ENCODE measurements around the gene PDE2A. TPM values are rescaled to one million over a fixed set of nuclear protein-coding genes. Genes with fewer than 3 reads are reported as not detected.

PDE2A gene
- polyA plus RNA-seq, 3 donors = 0.18 to 1.7 (median 0.53) TPM

GRCh38 chr11:72598466-72598865, 75.8 kb downstream of the PDE2A start:
- DNase-seq = peak in 1 of 3 donors; percentile 28
- no peaks in the 10 kb centered on the region for H3K36me3 Mint-ChIP-seq
- no peak overlapping the region for H3K27ac Mint-ChIP-seq
- peak overlapping the region in 1 of 2 donors; percentile 36 for H3K4me3 Mint-ChIP-seq
- Histone ChIP-seq H3K4me2 (replicated peaks; ENCODE audit: extremely low read depth, low read length, poor library complexity, severe bottlenecking) (no peak overlapping the region), H2AFZ (ENCODE audit: insufficient read depth, low read depth, low read length, poor library complexity, severe bottlenecking) (no peak overlapping the region), H3K9me3 (replicated peaks in 1 of 2; ENCODE audit: control insufficient read depth in 1 of 2, insufficient read depth in 1 of 2, low read length in 2 of 2) (no peaks in the 10 kb centered on the region), H3K4me3 (replicated peaks in 1 of 3; ENCODE audit: low read depth in 2 of 3, low read length in 3 of 3) (no peak overlapping the region), H3K27me3 (ENCODE audit: control insufficient read depth in 2 of 2, insufficient read depth in 2 of 2, low read length in 2 of 2) (peaks cover 0 to 54% of the 10 kb centered on the region in 2 donors), H3K27ac (ENCODE audit: low read depth in 1 of 2, low read length in 2 of 2) (no peak overlapping the region), H3K36me3 (replicated peaks in 1 of 2; ENCODE audit: control insufficient read depth in 1 of 2, insufficient read depth in 2 of 2, low read length in 2 of 2) (no peaks in the 10 kb centered on the region), H3K79me2 (ENCODE audit: insufficient read depth, low read length) (no peaks in the 10 kb centered on the region), H3K9ac (ENCODE audit: insufficient read depth, low read length, poor library complexity, severe bottlenecking) (no peak overlapping the region), H4K20me1 (ENCODE audit: insufficient read depth, low read length) (no peaks in the 10 kb centered on the region), H3K4me1 (ENCODE audit: control insufficient read depth in 1 of 2, insufficient read depth in 2 of 2, low read length in 2 of 2) (no peaks in the 10 kb centered on the region)
- H3K27me3 Mint-ChIP-seq (ENCODE audit: low read depth in 3 of 3) = peaks cover 42 to 82% (median 56%) of the 10 kb centered on the region in 3 donors
- intact Hi-C loops (cut with micrococcal nuclease) = no loop called here
- TF ChIP-seq CTCF (IDR thresholded peaks at IDR 0.05) = no peak
- H3K9me3 Mint-ChIP-seq = peaks cover 0 to 2% (median 0%) of the 10 kb centered on the region in 7 donors
- 92% methylated on average over 4 of the region's 6 CpGs for WGBS (ENCODE audit: insufficient coverage)
- H3K4me1 Mint-ChIP-seq = peaks cover 12% of the 10 kb centered on the region

- Histone ChIP-seq H4K20me1 (ENCODE audit: insufficient read depth, low read length) (no peaks in the 10 kb centered on the region), H3K36me3 (replicated peaks in 1 of 2; ENCODE audit: control insufficient read depth in 1 of 2, insufficient read depth in 2 of 2, low read length in 2 of 2) (no peaks in the 10 kb centered on the region), H3K9me3 (replicated peaks in 1 of 2; ENCODE audit: control insufficient read depth in 1 of 2, insufficient read depth in 1 of 2, low read length in 2 of 2) (no peaks in the 10 kb centered on the region), H3K9ac (ENCODE audit: insufficient read depth, low read length, poor library complexity, severe bottlenecking) (no peak overlapping the region), H3K27me3 (ENCODE audit: control insufficient read depth in 2 of 2, insufficient read depth in 2 of 2, low read length in 2 of 2) (peaks cover 0 to 57% of the 10 kb centered on the region in 2 donors), H3K27ac (ENCODE audit: low read depth in 1 of 2, low read length in 2 of 2) (no peak overlapping the region), H2AFZ (ENCODE audit: insufficient read depth, low read depth, low read length, poor library complexity, severe bottlenecking) (no peak overlapping the region), H3K4me3 (replicated peaks in 1 of 3; ENCODE audit: low read depth in 2 of 3, low read length in 3 of 3) (no peak overlapping the region), H3K79me2 (ENCODE audit: insufficient read depth, low read length) (no peaks in the 10 kb centered on the region), H3K4me2 (replicated peaks; ENCODE audit: extremely low read depth, low read length, poor library complexity, severe bottlenecking) (no peak overlapping the region), H3K4me1 (ENCODE audit: control insufficient read depth in 1 of 2, insufficient read depth in 2 of 2, low read length in 2 of 2) (no peaks in the 10 kb centered on the region)
- Mint-ChIP-seq H3K9me3 (peaks cover 0 to 2% (median 0%) of the 10 kb centered on the region in 7 donors), H3K27ac (no peak overlapping the region), H3K27me3 (ENCODE audit: low read depth in 3 of 3) (peaks cover 45 to 83% (median 58%) of the 10 kb centered on the region in 3 donors), H3K36me3 (no peaks in the 10 kb centered on the region), H3K4me1 (peaks cover 12% of the 10 kb centered on the region), H3K4me3 (no peak overlapping the region)
- no peak for DNase-seq
- WGBS (ENCODE audit: insufficient coverage) = 70% methylated on average over 3 of the region's 3 CpGs
- intact Hi-C loops (cut with micrococcal nuclease) = no loop called here
- no peak for TF ChIP-seq CTCF (IDR thresholded peaks at IDR 0.05)
These were observed 76.5 kb downstream of the PDE2A start for GRCh38 chr11:72597721-72598120.
